Measurements from ENCODE around the gene RPP30.
A peak's percentile ranks its signal among the peaks of the same experiment; 100 is the strongest.
"Not testable (repeated sequence)": the region's sequence is repeated elsewhere in the genome, so short reads cannot be mapped to it uniquely, and the experiment has no call there.

Gene RPP30

GRCh38 chr10:90872648-90873020 lies 860 bp downstream of the RPP30 start:
- no peak for DNase-seq

GRCh38 chr10:90879062-90879461 lies 7.3 kb downstream of the RPP30 start:
- no peak for DNase-seq

GRCh38 chr10:90880059-90880719 lies 8.4 kb downstream of the RPP30 start:
- peak; percentile 54 for DNase-seq

- DNase-seq, result no peak
These were observed 12.7 kb downstream of the RPP30 start for GRCh38 chr10:90884431-90884830.

GRCh38 chr10:90885176-90885575 lies 13.4 kb downstream of the RPP30 start:
- no peak for DNase-seq

GRCh38 chr10:90887555-90887954 lies 15.8 kb downstream of the RPP30 start:
- no peak for DNase-seq

- no peak for DNase-seq
These were observed 16.6 kb downstream of the RPP30 start for GRCh38 chr10:90888387-90888786.

GRCh38 chr10:90889636-90890035 lies 17.9 kb downstream of the RPP30 start:
- DNase-seq, result no peak

- DNase-seq, result no peak
These were observed 18.6 kb downstream of the RPP30 start for GRCh38 chr10:90890347-90890746.

- no peak for DNase-seq
These were observed 21.4 kb downstream of the RPP30 start for GRCh38 chr10:90893190-90893589.

- DNase-seq, result not testable (repeated sequence)
These were observed 25.1 kb downstream of the RPP30 start for GRCh38 chr10:90896916-90897315.

GRCh38 chr10:90905925-90906324 lies 34.2 kb downstream of the RPP30 start:
- DNase-seq, result no peak

GRCh38 chr10:90906596-90906995 lies 34.8 kb downstream of the RPP30 start:
- no peak for DNase-seq

GRCh38 chr10:90911133-90912051 lies 39.6 kb downstream of the RPP30 start:
- DNase-seq, result peak; percentile 65

GRCh38 chr10:90912174-90912573 lies 40.4 kb downstream of the RPP30 start:
- DNase-seq, result no peak

GRCh38 chr10:90912854-90913479 lies 41.2 kb downstream of the RPP30 start:
- no peak for DNase-seq

- no peak for DNase-seq
These were observed 42.1 kb downstream of the RPP30 start for GRCh38 chr10:90913774-90914420.

- DNase-seq, result no peak
These were observed 43.4 kb downstream of the RPP30 start for GRCh38 chr10:90914992-90915765.

- DNase-seq, result no peak
These were observed 43.9 kb downstream of the RPP30 start for GRCh38 chr10:90915766-90916075.

- no peak for DNase-seq
These were observed 44.8 kb downstream of the RPP30 start for GRCh38 chr10:90916392-90917237.

- DNase-seq, result no peak
These were observed 45.6 kb downstream of the RPP30 start for GRCh38 chr10:90917238-90917967.
